OCI-LY3 (cell line): ENCODE data around the gene TMEM250.

Experiments
- CTCF ChIP-seq: fragments of 200-600, 300-600 bp; sonication (generic); IDR thresholded peaks from 2 replicates; pipeline ENCODE4 v1.5.1; 2014; ENCODE audit warnings: antibody characterized with exemption, low read length, low read depth
- EZH2phosphoT487 ChIP-seq: fragments of 200-600 bp; shearing (Covaris generic); IDR thresholded peaks from 2 replicates; pipeline ENCODE4 v1.6.1; 2018; ENCODE audit warnings: antibody characterized with exemption, mixed run types, low read depth

DNA sequence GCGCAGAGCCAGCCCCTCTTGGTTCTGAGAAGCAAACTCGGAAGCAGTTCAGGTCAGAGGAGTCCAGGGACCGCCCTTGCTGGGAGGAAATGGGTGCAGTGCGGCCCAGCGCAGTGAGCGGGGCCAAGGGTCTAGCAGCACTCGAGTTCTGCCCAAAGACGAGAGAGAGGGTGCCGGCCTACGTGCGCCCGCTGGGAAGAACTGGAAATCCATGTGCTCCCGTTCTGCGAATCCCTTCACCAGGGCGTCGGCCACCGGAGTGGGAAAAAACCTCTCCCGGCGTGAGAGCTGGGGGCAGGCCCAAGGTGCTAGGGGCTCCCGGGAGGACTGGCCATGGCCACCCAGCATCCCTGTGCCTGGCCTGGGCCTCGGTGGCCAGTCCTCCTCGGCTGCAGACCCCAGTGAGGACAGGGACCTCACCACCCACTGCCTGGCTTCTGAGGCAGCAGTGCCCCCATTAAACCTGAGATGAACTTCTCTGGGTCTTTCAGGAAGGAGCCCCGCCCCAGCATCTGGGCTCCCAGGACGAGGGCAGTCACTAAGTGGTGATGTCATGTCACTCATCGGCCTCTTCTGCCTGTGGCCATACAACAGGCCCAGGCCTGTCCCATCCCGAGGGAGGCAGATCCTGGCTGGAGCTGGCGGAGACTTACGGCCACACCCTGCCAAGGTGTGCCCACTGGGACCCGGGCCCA, 10.6 kb downstream of the TMEM250 start:
- no peak for TF ChIP-seq CTCF
- TF ChIP-seq EZH2phosphoT487, result no peak
